GM21619 (cell line): Measurements from ENCODE around the gene PDK3.

Experiments
- ATAC-seq: cut with Tn5 transposase; IDR thresholded peaks from one replicate; pipeline ENCODE4 v1.9.1; 2021; ENCODE audit not compliant: unreplicated experiment

The PDK3 gene

DNA sequence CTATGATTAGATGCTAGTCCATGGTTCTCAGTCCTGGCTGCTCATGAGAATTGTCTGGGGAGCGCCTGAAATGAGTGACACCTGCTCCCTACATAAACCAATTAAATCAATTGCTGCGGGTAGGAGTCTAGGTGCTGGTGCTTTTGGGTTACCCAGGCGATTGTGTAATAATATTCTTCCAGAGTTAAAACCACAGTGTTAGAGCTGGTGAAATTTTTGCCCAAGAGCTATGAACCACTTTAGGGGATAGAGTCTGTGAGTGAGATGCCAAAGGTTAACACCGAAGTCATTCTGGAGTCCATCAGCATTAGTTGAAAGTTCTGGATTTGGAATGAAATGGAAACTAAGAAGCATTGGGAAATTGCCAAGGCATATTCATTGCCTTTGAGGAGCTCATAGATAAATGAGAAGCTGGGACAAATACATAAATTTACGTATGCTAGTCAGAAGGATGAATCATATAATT is 15.3 kb downstream of the PDK3 start:
- ATAC-seq: peak; percentile 24

- no peak for ATAC-seq
These were observed 17.8 kb downstream of the PDK3 start for GRCh38 chrX:24482823-24483415.

GRCh38 chrX:24483596-24483995 is 18.5 kb downstream of the PDK3 start:
- no peak for ATAC-seq

- ATAC-seq: no peak
These were observed 20.2 kb downstream of the PDK3 start for GRCh38 chrX:24485323-24485722.

- no peak for ATAC-seq
These were observed 21.0 kb downstream of the PDK3 start for GRCh38 chrX:24485976-24486680.

DNA sequence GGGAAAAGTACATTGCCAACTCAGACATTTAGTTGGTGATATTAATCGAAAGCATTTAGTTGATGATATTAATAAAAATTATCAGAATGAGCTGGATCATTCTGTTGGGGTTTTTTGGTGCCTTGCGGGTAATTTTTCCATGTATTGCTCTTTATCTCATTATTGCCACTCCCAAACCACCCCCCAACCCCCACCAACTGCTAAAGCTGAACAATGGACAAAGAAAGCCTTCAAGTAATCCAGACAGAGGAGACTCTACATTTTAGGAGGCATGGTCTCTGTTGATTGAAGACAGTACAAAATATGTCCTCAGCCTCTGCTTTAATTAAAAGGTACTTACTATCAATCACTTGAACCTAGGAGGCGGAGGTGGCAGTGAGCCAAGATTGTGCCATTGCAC is 22.5 kb downstream of the PDK3 start:
- no peak for ATAC-seq

GRCh38 chrX:24491741-24492140 is 26.7 kb downstream of the PDK3 start:
- ATAC-seq: no peak

- ATAC-seq: no peak
These were observed 28.9 kb downstream of the PDK3 start for GRCh38 chrX:24493740-24494581.

- no peak for ATAC-seq
These were observed 29.6 kb downstream of the PDK3 start for GRCh38 chrX:24494647-24495075.

- no peak for ATAC-seq
These were observed 30.6 kb downstream of the PDK3 start for GRCh38 chrX:24495700-24496099.

- ATAC-seq: no peak
These were observed 33.1 kb downstream of the PDK3 start for GRCh38 chrX:24498181-24498580.

DNA sequence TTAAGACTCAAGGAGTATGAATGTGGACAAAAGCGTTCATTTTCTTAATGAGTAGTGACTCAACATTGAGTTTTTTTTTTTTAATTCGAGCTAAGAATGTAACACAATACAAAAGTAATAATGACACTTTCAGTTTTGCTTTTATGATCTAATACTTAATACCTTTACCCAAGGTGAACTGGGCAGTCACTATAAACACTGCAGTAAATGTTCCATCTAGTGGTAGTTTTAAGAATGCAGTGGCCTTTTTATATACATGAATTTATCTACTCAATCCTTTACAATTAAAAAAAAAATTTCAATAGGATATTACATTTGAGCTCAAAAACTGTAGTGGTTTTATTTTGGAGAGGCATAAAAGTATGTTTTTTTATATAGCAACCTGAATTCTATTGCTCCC is 33.9 kb downstream of the PDK3 start:
- peak; percentile 51 for ATAC-seq

DNA sequence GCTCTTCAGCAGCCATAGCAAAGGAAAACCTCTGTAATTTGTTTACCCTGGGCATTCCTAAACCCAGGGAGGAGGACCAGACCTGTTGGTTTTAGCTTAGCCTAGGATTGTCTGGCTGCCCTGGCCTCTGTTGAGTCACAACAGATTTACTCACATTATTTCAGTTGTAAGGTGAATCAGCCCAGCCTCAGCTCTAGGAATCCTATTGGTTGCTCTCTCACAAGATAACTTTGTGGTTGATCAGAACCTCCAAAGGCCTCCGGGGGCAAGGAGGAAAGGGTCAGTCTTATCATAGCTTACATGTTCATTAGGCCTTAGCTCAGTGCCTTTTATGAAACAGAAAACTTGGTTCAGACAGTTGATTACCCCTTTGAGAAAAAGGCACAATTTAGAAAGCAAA is 41.0 kb downstream of the PDK3 start:
- ATAC-seq: peak; percentile 86

- ATAC-seq: no peak
These were observed 43.3 kb downstream of the PDK3 start for GRCh38 chrX:24508375-24508774.

GRCh38 chrX:24513416-24513815 is 48.3 kb downstream of the PDK3 start:
- peak; percentile 98 for ATAC-seq

DNA sequence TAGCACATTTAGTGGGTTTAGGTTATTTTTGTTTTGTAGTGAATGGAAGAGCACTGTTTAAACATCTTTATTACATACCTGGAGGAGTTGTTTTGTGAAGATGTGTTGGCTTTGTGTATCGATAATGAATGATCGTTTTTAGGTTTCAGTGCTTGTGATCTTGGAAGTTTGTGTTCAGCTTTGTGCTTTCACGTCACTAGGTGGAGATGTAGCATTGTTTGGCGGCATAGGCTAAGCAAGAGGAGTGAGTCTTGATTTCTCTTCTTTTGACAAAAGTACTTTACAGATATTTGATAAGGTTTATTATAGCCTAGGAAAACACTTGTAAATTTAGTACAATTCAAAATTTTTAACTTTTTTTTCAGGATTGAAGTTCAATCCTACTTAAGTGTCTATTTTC is 50.4 kb downstream of the PDK3 start:
- no peak for ATAC-seq

GRCh38 chrX:24520472-24520871 is 55.4 kb downstream of the PDK3 start:
- ATAC-seq: no peak

- ATAC-seq: no peak
These were observed 60.4 kb downstream of the PDK3 start for GRCh38 chrX:24525455-24525854.

DNA sequence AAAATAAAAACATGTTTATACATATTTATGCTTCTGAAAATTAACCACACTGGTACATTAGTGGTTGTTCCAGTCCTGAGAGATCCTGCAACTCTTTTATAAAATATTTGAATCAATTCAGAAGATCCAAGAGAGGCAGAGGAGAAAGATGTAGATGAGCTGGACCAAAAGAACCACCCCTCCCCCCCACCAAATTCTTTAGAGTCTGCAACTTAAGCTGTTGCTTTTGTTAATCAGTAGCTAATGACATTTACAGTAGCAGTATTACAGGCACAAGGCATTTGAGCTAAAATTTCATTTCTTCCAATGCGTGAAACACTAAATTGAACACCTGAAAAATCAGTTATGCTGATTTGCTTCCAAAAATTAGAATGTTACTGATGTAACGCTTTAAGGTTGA is 61.5 kb downstream of the PDK3 start:
- ATAC-seq: no peak

DNA sequence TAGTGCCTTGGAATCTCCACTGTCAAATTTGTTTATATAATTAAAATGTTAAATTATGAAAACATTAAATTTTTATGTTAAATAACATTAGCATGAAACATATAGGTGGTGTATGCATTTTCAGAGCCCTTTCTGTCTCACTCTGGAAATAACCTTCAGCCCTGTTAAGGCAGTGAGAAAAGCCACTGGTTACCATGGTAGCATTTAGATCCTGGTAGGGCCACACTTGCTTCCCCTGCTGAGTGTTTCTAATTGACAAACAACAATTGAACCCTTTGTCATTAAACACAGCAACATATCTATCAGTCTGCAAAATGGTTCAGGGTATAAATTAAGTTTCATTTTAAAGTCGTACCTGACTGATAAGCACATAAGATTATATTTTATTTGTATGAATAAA is 63.5 kb downstream of the PDK3 start:
- no peak for ATAC-seq

- no peak for ATAC-seq
These were observed 71.5 kb downstream of the PDK3 start for GRCh38 chrX:24536551-24536950.

- ATAC-seq: no peak
These were observed 77.7 kb downstream of the PDK3 start for GRCh38 chrX:24542756-24543155.
